ENCODE measurements around the gene CNIH2. TPM values are rescaled to one million over a fixed set of nuclear protein-coding genes. Genes with fewer than 3 reads are reported as not detected.
A peak's percentile ranks its signal among the peaks of the same experiment; 100 is the strongest.

The CNIH2 gene
- total RNA-seq, 1 experiment from 2014 or later, result 12.9 TPM

DNA sequence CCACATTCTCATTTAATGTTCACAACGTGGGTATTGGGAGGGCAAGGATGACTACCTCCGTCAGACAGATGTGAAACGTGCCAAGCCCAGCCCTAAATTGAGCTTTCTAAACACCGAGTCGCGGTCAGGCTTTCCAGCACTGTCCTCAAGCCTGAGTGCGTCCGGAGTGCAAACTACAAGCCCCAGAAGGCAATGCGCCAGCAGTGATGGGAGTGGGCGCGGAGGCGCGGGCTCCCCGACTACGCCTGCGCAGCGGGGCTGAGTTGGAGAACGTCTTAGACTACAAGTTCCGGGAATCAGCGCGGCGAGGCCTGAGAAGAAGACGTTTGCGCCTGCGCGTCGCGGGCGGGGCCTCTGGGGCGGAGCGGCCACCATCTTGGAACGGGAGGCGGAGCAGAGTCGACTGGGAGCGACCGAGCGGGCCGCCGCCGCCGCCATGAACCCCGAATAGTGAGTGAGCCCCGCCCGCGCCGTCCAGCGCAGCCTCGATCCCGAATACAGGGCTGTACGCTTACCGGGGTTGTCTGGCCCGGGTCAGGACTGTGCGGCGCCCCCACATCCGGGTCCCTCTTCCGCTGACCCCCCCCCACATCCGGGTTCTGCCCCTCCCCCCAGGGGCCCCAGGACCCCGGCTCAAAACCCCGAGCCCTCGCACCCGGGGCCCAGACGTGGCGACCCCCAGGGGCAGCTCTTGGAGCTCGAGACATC lies 9.6 kb upstream of the CNIH2 start, which contains the start of gene RAB1B:
Gene RAB1B (plus strand): TSS at position 396 of the 708 bp plus-strand sequence. CDS start 41 bp downstream, at position 437.
- TF ChIP-seq RELA (CRISPR knock-in tag; IDR thresholded peaks at IDR 0.05; ENCODE audit: borderline replicate concordance) (no peak), ETV6 (CRISPR knock-in tag; IDR thresholded peaks at IDR 0.05) (no peak), SP1 (CRISPR knock-in tag; conservative IDR thresholded peaks at IDR 0.05) (peak; percentile 78; the same call in 1 of the 2 replicates), ZNF416 (CRISPR knock-in tag; IDR thresholded peaks at IDR 0.05) (0 out of 2 replicates have a peak, but pooled peaks have one; percentile 66)
- TF ChIP-seq, protein P1, sequence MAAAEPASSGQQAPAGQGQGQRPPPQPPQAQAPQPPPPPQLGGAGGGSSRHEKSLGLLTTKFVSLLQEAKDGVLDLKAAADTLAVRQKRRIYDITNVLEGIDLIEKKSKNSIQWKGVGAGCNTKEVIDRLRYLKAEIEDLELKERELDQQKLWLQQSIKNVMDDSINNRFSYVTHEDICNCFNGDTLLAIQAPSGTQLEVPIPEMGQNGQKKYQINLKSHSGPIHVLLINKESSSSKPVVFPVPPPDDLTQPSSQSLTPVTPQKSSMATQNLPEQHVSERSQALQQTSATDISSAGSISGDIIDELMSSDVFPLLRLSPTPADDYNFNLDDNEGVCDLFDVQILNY (CRISPR knock-in tag; IDR thresholded peaks at IDR 0.05), result no peak
- TF ChIP-seq, protein P2, sequence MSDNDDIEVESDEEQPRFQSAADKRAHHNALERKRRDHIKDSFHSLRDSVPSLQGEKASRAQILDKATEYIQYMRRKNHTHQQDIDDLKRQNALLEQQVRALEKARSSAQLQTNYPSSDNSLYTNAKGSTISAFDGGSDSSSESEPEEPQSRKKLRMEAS (CRISPR knock-in tag; IDR thresholded peaks at IDR 0.05), result 0 out of 2 replicates have a peak, but pooled peaks have one; percentile 6
- Mint-ChIP-seq H3K4me3 (peak within 1 kb of the TSS; percentile 97), H3K4me1 (peaks cover 12% of the 10 kb centered on the region), H3K27me3 (ENCODE audit: low read depth) (no peaks in the 10 kb centered on the region; the same call in 1 of the 2 replicates), H3K9me3 (no peaks in the 10 kb centered on the region), H3K27ac (peak within 1 kb of the TSS; percentile 99), H3K36me3 (peaks cover 31% of the 10 kb centered on the region)
- ATAC-seq, result peak; percentile 83
- ChIA-PET POLR2A (interaction anchor here (0.8 to 1.5 kb wide), 6 partner anchors 9 to 409 kb away, joined by 3 to 6 read pairs (median 4); partner anchors contain the start of gene SF3B2), CTCF (interaction anchor here (0.6 to 4.0 kb wide), 16 partner anchors 9 to 223 kb away, joined by 3 to 33 read pairs (median 5); partner anchors contain the start of genes CD248, CNIH2, PELI3 and RIN1)
- DNase-seq (ENCODE audit: low spot score), result peak; percentile 100

DNA sequence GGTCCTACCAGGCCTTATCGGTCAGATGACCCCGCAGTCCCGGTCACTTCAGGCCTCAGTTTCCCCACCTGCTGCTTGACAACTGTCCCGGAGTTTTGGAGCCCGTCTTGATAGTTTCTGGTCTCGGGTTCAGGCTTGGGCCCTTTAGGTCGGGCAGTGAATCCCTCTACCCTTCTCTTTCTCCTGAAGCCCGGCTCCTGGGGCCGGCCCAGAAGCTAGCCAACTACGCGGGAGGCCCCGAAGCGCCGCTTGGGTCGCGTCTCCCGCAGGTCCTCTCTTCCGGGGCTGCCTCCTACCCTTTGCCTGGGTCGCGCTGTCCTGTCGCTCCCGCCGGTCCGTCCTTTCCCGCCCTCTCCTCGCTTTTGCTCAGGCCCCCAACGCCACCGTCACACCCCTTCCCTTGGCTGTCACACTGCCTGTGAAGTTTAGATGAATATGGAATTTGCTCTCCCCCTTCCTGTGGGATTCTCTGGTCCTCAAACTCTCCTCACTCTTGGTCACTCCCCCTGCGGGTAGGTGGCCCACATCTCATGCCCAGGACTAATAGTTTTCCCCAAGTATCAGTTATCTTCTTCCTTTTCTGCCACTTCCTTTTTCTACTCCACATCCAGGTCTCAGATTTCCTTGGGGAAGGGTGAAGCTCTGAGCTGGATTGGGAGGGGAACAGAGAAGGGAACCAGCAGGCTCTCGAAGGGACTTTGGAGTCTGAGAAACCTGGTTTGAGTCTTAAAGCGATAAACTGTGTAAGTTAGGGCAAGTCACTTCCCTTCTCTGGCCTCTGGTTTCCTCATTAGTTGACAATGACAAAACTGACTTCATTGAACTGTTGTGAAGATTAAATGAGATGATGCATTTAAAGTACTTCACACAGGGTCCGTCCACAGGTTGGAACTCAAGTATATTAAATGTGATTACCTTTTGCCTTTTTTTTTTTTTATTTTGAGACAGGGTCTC lies 8.7 kb upstream of the CNIH2 start:
- CTCF ChIA-PET, result interaction anchor here (1.0 to 4.0 kb wide), 10 partner anchors 8 to 135 kb away, joined by 3 to 33 read pairs (median 6); partner anchors contain the start of genes CD248, CNIH2 and TMEM151A
- H3K4me1 Mint-ChIP-seq, result peaks cover 12% of the 10 kb centered on the region
- H3K27ac Mint-ChIP-seq, result peak overlapping the region; percentile 98
- no peaks in the 10 kb centered on the region; the same call in 1 of the 2 replicates for H3K27me3 Mint-ChIP-seq (ENCODE audit: low read depth)
- DNase-seq (ENCODE audit: low spot score) (peak; percentile 43), ATAC-seq (no peak)
- H3K36me3 Mint-ChIP-seq, result peaks cover 36% of the 10 kb centered on the region
- POLR2A ChIA-PET, result interaction anchor here (0.6 to 1.5 kb wide), 3 partner anchors 8 to 132 kb away, joined by 3 to 5 read pairs (median 4); no protein-coding TSS in a partner anchor
- no peaks in the 10 kb centered on the region for H3K9me3 Mint-ChIP-seq
- peak overlapping the region; percentile 97 for H3K4me3 Mint-ChIP-seq
- TF ChIP-seq, protein P3, sequence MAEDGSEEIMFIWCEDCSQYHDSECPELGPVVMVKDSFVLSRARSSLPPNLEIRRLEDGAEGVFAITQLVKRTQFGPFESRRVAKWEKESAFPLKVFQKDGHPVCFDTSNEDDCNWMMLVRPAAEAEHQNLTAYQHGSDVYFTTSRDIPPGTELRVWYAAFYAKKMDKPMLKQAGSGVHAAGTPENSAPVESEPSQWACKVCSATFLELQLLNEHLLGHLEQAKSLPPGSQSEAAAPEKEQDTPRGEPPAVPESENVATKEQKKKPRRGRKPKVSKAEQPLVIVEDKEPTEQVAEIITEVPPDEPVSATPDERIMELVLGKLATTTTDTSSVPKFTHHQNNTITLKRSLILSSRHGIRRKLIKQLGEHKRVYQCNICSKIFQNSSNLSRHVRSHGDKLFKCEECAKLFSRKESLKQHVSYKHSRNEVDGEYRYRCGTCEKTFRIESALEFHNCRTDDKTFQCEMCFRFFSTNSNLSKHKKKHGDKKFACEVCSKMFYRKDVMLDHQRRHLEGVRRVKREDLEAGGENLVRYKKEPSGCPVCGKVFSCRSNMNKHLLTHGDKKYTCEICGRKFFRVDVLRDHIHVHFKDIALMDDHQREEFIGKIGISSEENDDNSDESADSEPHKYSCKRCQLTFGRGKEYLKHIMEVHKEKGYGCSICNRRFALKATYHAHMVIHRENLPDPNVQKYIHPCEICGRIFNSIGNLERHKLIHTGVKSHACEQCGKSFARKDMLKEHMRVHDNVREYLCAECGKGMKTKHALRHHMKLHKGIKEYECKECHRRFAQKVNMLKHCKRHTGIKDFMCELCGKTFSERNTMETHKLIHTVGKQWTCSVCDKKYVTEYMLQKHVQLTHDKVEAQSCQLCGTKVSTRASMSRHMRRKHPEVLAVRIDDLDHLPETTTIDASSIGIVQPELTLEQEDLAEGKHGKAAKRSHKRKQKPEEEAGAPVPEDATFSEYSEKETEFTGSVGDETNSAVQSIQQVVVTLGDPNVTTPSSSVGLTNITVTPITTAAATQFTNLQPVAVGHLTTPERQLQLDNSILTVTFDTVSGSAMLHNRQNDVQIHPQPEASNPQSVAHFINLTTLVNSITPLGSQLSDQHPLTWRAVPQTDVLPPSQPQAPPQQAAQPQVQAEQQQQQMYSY (CRISPR knock-in tag; IDR thresholded peaks at IDR 0.05), result peak; percentile 59
- TF ChIP-seq RORB (CRISPR knock-in tag; IDR thresholded peaks at IDR 0.05) (no peak), NR1H2 (CRISPR knock-in tag; IDR thresholded peaks at IDR 0.05) (no peak), NR2C2 (CRISPR knock-in tag; IDR thresholded peaks at IDR 0.05) (no peak), MXD4 (CRISPR knock-in tag; IDR thresholded peaks at IDR 0.05; ENCODE audit: borderline replicate concordance) (no peak)
- TF ChIP-seq, protein P4, sequence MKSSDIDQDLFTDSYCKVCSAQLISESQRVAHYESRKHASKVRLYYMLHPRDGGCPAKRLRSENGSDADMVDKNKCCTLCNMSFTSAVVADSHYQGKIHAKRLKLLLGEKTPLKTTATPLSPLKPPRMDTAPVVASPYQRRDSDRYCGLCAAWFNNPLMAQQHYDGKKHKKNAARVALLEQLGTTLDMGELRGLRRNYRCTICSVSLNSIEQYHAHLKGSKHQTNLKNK (CRISPR knock-in tag; IDR thresholded peaks at IDR 0.05), result no peak
- TF ChIP-seq, protein P5, sequence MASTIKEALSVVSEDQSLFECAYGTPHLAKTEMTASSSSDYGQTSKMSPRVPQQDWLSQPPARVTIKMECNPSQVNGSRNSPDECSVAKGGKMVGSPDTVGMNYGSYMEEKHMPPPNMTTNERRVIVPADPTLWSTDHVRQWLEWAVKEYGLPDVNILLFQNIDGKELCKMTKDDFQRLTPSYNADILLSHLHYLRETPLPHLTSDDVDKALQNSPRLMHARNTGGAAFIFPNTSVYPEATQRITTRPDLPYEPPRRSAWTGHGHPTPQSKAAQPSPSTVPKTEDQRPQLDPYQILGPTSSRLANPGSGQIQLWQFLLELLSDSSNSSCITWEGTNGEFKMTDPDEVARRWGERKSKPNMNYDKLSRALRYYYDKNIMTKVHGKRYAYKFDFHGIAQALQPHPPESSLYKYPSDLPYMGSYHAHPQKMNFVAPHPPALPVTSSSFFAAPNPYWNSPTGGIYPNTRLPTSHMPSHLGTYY (CRISPR knock-in tag; IDR thresholded peaks at IDR 0.05), result no peak
- TF ChIP-seq, protein P6, sequence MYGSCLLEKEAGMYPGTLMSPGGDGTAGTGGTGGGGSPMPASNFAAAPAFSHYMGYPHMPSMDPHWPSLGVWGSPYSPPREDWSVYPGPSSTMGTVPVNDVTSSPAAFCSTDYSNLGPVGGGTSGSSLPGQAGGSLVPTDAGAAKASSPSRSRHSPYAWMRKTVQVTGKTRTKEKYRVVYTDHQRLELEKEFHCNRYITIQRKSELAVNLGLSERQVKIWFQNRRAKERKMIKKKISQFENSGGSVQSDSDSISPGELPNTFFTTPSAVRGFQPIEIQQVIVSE (CRISPR knock-in tag; IDR thresholded peaks at IDR 0.05; ENCODE audit: borderline replicate concordance), result no peak
- TF ChIP-seq, protein P7, sequence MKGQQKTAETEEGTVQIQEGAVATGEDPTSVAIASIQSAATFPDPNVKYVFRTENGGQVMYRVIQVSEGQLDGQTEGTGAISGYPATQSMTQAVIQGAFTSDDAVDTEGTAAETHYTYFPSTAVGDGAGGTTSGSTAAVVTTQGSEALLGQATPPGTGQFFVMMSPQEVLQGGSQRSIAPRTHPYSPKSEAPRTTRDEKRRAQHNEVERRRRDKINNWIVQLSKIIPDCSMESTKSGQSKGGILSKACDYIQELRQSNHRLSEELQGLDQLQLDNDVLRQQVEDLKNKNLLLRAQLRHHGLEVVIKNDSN (CRISPR knock-in tag; IDR thresholded peaks at IDR 0.05), result no peak
- TF ChIP-seq, protein P8, sequence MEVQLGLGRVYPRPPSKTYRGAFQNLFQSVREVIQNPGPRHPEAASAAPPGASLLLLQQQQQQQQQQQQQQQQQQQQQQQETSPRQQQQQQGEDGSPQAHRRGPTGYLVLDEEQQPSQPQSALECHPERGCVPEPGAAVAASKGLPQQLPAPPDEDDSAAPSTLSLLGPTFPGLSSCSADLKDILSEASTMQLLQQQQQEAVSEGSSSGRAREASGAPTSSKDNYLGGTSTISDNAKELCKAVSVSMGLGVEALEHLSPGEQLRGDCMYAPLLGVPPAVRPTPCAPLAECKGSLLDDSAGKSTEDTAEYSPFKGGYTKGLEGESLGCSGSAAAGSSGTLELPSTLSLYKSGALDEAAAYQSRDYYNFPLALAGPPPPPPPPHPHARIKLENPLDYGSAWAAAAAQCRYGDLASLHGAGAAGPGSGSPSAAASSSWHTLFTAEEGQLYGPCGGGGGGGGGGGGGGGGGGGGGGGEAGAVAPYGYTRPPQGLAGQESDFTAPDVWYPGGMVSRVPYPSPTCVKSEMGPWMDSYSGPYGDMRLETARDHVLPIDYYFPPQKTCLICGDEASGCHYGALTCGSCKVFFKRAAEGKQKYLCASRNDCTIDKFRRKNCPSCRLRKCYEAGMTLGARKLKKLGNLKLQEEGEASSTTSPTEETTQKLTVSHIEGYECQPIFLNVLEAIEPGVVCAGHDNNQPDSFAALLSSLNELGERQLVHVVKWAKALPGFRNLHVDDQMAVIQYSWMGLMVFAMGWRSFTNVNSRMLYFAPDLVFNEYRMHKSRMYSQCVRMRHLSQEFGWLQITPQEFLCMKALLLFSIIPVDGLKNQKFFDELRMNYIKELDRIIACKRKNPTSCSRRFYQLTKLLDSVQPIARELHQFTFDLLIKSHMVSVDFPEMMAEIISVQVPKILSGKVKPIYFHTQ (CRISPR knock-in tag; IDR thresholded peaks at IDR 0.05), result no peak
- TF ChIP-seq, protein P9, sequence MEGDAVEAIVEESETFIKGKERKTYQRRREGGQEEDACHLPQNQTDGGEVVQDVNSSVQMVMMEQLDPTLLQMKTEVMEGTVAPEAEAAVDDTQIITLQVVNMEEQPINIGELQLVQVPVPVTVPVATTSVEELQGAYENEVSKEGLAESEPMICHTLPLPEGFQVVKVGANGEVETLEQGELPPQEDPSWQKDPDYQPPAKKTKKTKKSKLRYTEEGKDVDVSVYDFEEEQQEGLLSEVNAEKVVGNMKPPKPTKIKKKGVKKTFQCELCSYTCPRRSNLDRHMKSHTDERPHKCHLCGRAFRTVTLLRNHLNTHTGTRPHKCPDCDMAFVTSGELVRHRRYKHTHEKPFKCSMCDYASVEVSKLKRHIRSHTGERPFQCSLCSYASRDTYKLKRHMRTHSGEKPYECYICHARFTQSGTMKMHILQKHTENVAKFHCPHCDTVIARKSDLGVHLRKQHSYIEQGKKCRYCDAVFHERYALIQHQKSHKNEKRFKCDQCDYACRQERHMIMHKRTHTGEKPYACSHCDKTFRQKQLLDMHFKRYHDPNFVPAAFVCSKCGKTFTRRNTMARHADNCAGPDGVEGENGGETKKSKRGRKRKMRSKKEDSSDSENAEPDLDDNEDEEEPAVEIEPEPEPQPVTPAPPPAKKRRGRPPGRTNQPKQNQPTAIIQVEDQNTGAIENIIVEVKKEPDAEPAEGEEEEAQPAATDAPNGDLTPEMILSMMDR (IDR thresholded peaks at IDR 0.05), result no peak

Data from WTC11 (cell line).